GM13976 (cell line): Measurements from ENCODE around the gene SMYD3.

Experiments used
- DNase-seq: peaks from one replicate; pipeline ENCODE4 v3.0.0; 2012; ENCODE audit warnings: low spot score
- in situ Hi-C: fragments of 300-500 bp; cut with MboI; formaldehyde crosslinking; loops from one replicate; pipeline ENCODE4 v1.12.0; 2022; ENCODE audit warnings: low sequenced_read_pairs, mixed read lengths, inconsistent platforms; ENCODE audit not compliant: unreplicated experiment
- TF ChIP-seq, protein P1 (sequence below): IDR thresholded peaks from 2 replicates; pipeline ENCODE4 v1.5.1; 2012; ENCODE audit warnings: borderline replicate concordance, mild to moderate bottlenecking; ENCODE audit not compliant: insufficient read depth; ENCODE audit errors: extremely low read depth, missing control alignments, control extremely low read depth

Gene SMYD3

GRCh38 chr1:246114369-246114768, 392.7 kb downstream of the SMYD3 start:
- no peak for DNase-seq
- in situ Hi-C loops: no loop called here
- TF ChIP-seq, protein P1, sequence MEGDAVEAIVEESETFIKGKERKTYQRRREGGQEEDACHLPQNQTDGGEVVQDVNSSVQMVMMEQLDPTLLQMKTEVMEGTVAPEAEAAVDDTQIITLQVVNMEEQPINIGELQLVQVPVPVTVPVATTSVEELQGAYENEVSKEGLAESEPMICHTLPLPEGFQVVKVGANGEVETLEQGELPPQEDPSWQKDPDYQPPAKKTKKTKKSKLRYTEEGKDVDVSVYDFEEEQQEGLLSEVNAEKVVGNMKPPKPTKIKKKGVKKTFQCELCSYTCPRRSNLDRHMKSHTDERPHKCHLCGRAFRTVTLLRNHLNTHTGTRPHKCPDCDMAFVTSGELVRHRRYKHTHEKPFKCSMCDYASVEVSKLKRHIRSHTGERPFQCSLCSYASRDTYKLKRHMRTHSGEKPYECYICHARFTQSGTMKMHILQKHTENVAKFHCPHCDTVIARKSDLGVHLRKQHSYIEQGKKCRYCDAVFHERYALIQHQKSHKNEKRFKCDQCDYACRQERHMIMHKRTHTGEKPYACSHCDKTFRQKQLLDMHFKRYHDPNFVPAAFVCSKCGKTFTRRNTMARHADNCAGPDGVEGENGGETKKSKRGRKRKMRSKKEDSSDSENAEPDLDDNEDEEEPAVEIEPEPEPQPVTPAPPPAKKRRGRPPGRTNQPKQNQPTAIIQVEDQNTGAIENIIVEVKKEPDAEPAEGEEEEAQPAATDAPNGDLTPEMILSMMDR: no peak

DNA sequence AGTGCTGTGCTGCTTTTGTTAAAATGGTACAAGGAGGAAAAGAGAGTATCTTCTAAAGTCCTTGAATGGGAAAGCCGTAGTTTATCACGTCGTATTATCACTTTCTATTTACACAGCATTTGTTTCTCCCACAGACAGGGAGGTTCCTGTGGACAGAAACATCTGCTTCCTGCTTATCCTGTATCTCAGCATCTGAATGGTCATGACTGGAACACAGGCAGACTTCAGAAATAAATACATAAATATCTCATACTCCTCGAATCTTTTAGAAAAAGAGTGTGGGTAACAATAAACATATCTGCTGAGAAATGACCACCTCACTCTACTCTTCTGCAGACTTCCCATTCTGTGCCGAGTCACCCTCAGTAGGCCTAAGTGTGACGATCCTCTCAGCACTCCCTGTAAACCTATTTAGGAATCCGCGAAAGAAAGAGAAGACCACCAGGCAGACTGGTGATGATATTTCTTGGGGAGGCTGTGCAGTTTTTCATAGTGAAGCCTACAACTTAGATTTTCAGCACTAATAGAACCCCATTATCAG, 393.5 kb downstream of the SMYD3 start:
- DNase-seq: no peak
- TF ChIP-seq, protein P1: no peak
- in situ Hi-C loops: no loop called here

DNA sequence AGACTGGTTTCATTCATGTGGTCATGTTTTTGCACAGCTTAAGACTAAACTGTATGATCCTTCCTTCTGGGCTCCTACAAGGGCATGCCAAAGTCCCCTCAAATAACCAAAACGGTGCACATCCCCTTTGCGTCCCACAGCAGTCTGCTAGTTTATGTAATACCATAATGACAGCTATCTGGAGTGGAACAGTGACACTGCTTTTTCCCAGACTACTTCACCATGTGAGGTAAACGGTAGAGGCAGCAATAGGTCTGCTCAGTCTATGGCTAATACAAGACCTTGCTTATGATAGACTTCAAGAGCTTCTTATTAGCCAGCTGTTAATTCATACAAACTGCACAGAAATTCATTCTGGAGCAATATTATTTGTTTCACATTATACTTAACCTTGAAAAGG, 395.5 kb downstream of the SMYD3 start:
- in situ Hi-C loops: no loop called here
- TF ChIP-seq, protein P1: no peak
- DNase-seq: no peak

DNA sequence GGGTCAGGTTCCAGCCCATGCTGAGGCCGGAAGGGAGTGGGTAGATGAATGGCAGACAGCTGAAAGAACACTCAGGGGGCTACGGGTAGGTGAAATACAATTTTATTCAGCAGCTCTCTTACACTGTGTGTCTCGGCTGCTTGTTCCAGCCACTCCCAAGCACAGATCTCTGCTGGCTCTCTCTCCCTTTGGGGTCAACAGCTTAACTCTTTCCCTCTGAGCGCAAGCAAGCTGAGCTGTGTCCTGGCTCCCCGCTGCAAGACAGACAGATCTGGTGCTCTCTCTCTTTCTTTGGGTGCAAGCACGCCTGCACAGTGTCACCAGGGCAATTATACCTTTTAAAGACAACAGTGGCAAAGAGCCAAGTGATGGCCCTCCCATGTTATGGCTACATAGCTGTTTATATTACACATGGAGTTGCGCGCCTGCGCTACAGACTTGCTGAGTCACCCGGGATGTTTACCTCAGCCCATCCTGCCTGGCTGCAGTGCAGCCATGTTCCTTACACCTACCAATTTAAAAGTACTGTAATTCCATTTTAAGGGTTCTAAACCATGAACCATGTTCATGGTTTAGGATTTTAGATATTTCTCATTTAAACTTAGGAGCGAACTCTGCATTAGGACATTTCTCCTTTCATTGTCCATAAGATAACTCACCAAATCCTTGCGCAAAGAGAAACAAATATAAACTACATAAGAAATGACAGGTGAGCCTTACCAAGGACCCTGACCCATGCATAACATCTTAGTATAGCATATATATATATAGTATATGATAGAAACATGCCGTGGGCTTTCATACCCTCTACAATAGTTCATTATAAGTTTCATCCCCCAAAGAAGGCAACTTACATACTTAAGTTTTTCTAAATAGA, 396.5 kb downstream of the SMYD3 start:
- TF ChIP-seq, protein P1: no peak
- in situ Hi-C loops: no loop called here
- DNase-seq: no peak

DNA sequence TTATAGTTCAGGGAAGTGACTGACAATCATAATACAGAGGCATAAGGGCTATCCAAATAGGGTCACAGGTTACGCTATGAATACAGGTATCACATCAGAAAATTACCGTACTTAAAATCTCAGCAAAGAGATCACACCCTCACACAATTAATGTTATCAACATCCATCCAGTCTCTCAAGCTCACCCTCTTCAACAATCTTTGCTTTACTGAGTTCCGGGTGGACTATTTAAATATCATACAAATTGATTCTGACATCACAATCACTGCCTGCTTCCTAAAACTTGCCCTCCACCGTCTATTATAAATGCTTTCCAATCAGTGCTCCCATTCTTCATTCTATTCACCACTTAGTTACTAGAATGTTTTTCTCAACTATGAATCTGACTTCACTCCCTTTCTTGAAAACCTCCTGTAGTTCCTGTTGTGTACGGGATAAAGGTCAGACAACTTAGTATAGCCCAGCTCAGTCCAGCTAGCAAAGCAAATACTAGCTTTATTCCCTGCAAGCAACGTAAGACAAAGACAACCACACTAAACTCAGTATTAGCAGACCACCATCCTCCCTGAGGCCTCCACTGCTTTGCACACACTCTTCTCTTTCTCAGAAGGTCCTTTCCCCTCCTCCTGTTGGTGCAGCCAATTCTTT, 398.7 kb downstream of the SMYD3 start:
- TF ChIP-seq, protein P1: no peak
- no peak for DNase-seq
- in situ Hi-C loops: no loop called here

DNA sequence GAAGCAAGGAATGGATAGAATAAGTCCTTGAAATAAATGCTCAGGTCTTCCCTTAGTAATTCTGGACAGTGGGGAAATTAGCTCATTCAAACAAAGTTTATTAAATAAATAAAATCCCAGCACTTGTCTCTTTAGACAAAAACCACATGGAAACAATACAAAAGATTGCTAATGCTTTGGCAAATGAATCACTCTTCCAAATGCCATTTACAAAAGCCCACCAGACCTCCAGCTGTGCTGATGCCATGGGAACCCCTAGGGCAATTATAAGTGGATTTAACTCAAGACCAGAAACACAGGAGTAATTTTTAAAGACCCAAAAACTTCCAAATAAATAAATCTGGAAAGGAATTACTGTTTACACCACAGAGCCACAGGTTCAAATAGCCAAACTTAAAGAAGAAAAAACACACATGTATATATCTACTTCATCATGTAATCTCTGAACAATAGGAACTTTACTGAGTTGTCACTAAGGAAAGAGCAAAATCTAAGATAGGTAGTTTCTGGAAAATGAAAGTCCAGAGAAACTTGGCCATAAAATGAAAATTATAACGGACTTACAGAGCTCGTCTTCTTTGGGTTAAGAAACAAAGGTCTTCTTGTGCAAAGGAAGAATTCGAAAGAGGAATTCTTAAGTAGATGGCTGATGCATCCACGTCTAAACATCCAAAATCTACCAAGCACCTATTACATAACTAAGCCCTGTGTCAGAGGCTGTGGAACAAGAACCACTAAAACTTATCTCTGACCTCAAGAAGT, 399.4 kb downstream of the SMYD3 start:
- no peak for DNase-seq
- in situ Hi-C loops: no loop called here
- TF ChIP-seq, protein P1: no peak
